ENCODE measurements around the gene DBX1.

DNA sequence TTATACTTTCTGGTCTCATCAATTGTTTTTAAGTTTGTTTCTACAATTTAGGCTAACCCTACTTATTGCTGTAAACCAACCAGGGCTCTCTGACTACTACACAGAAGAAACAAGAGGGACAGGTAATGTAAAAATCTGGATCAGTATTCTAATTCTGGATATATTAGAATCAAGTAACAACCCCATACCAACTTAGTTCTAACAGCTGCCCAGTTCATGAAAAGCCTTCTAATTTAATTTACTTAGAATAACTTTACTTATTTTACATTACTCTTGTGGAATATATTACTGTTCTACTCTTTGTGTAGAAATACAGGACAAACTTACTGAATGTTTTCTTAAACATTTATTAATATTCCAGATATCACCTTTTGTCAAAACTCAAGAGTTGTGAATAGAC lies 45.5 kb upstream of the DBX1 start:
- TF ChIP-seq, protein P1, sequence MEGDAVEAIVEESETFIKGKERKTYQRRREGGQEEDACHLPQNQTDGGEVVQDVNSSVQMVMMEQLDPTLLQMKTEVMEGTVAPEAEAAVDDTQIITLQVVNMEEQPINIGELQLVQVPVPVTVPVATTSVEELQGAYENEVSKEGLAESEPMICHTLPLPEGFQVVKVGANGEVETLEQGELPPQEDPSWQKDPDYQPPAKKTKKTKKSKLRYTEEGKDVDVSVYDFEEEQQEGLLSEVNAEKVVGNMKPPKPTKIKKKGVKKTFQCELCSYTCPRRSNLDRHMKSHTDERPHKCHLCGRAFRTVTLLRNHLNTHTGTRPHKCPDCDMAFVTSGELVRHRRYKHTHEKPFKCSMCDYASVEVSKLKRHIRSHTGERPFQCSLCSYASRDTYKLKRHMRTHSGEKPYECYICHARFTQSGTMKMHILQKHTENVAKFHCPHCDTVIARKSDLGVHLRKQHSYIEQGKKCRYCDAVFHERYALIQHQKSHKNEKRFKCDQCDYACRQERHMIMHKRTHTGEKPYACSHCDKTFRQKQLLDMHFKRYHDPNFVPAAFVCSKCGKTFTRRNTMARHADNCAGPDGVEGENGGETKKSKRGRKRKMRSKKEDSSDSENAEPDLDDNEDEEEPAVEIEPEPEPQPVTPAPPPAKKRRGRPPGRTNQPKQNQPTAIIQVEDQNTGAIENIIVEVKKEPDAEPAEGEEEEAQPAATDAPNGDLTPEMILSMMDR (IDR thresholded peaks at IDR 0.05; ENCODE audit: low read depth, low read length) = no peak
- TF ChIP-seq EZH2phosphoT487 (IDR thresholded peaks at IDR 0.05; ENCODE audit: low read depth) = no peak

Measured in OCI-LY3 (cell line).